ENCODE results near the gene KANSL3.

DNA sequence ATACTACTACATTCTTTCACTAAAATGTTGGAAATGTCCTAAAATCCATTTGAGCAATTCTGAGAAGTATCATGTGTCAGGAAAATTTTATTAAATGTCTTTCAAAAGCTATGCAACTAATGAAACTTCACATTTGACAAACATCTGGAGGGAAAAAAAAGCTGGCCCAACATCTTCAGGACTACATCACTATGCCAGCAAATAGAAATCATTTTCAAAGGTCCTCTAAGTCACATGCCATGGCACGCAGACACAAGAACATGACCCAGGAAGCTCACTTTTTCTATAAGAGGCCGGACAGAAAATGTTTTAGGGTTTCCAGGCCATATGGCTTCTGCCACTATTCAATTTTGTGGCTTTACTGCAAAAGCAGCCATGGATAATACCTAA, 11.6 kb downstream of the KANSL3 start:
- TF ChIP-seq CTCF (IDR thresholded peaks at IDR 0.05) (no peak), POLR2A (IDR thresholded peaks at IDR 0.05) (no peak)
